GM21423 (cell line): ENCODE measurements around the gene MAD1L1.
"Not testable (repeated sequence)": the region's sequence is repeated elsewhere in the genome, so short reads cannot be mapped to it uniquely, and the experiment has no call there.

Experiments used
- ATAC-seq: cut with Tn5 transposase; IDR thresholded peaks from one replicate; pipeline ENCODE4 v1.9.1; 2021; ENCODE audit warnings: mild to moderate bottlenecking, moderate library complexity; ENCODE audit not compliant: unreplicated experiment

Gene MAD1L1

DNA sequence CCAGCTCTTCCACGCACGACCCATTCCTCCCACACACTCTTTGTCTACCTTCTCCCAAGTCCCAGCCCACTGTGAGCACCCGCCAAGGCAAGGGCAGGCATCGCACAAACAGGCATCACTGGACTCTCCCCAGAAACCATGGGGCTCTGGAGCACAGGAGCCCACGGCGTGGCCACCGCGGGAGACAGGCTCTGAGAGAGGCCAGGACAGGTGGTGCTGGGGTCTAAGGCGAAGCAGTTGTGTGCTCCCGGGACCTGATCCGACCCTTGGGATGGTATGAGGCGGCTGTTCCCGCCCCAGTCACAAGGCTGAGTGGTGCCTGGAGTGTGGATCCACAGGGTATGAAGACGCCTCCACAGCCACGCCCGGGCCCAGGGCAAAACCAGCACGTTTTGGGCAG lies 156.9 kb downstream of the MAD1L1 start:
- no peak for ATAC-seq

DNA sequence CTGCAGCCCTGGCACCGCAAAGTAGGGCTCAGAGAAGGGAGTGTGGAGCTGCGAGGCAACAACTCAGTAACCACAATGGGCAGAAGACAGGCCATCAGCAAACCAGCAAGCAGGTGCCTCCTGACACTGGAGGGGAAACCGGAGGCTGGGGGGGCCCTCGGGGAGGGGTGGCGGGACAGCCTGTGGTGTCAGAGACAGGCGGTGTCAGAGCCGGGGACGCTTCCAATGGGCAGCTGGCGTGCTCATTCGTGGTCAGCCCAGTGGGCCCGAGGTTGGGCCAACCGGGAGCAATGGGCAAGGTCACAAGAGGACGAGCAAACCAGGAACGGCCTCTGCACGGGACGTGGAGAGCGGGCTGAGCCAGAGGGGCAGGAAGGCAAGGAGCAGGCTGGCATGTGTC lies 158.1 kb downstream of the MAD1L1 start:
- no peak for ATAC-seq

DNA sequence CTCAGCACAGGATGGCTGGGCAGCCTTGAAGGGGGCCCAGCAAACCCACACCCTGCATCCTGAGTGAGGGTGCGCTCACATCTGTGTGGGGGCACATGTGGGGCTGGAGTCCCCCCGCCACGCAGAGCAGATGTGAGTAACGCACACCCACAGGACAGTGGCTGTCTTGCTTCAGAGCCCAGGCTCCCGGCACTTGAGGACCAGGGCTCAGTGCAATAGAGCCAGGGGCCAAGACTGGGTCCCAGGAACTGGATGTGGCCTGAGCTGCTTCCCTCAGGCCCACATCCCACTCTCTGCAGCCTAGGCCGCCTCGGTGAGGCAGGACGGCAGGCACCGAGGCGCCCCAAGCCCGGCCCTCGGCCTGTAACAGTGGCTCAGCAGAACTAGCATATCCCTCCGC lies 159.9 kb downstream of the MAD1L1 start:
- no peak for ATAC-seq

DNA sequence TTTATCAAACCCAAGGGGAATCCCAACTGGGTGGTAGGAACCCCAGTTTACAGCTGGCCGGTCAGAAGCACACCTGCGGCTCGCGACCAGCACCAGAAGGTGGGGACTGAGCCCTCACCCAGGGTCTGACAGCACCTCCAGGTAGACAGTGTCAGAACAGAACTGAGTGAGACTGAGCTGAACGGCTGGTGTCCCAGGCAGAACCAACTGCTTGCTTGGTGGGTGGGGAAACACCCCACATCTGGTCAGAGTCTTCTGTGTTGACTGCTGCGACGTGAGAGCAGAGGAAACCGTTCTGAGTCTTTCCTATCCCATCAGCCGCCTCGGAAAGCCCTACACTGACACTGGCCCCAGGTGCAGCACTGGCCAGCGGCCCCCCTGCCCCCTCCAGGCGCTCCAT lies 160.7 kb downstream of the MAD1L1 start:
- ATAC-seq: peak; percentile 77

DNA sequence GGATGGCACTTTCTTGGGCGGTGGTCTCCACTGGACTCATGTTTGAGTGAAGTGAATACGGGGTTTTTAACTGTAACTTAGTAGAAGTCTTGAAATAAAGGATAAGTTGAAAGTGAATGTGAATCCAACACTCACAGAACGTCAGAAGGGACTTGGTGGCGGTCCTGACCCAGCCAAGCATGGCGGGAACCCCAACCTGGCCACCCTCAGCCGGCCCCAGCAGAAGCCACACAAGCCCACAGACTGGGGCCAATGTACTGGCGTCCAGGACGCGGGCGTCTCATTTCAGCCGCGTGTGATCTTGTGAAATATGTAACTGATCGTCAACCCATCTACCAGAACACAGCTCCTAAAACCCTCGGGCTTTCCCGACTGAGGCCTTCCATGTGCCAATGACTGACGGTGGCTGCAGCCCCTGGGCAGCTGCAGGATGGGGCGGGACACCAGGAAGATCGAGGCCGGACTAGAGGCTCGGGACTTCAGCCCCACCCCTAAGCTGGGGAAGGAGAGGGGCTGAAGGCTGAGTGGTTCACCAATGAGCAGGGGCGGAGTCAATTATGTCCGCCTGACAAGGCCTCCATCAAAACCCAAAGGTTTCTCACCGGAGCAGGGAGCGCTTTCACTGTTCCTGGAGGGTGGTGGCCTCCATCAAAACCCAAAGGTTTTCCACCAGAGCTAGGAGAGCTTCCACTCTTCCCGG lies 161.5 kb downstream of the MAD1L1 start:
- no peak for ATAC-seq

DNA sequence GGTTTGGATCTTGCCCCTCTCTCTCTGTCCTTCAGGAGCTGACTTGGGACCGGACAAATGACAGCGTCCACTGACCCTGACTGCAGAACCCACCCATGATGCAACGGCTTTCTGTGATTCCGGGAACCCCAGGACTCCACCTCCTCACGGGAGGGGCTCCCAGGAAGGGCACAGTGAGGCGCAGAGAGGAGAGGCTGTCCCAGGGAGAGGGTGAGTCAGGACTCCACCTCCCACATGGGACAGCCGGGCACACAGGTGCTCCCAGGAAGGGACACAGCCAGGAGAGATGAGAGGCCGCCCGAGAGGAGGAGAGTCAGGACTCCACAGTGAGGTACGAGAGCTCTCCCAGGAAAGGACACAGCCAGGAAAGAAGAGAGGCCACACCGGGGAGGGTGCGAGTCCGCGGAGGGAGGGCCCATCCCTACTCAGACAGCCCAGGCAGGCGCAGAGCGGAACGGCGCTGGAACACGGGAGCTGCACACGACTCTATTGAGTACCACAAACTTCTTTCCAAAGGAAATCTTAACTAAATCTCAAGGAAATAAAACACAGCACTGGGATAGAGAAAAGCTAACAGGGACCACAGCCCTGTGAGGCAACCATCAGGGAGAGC lies 162.5 kb downstream of the MAD1L1 start:
- no peak for ATAC-seq

DNA sequence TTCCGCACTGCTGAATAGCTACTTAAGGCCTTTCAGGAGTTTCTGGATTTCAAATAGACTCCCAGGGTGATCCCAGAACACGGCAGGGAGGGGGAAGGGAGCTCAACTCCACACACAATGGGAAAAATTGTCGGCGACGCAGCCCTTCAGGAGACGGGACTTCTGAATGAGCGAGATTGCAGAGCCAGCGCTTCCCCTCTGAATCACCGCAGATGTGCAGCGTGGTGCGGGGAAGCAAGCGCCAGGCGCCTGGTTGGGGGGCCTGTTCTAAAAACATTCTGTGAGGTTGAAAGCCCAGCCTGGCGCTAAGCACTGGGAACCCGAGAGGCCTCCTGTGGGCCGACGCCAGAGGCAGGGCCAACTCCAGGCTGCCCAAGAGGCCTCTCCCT lies 163.3 kb downstream of the MAD1L1 start:
- ATAC-seq: no peak

DNA sequence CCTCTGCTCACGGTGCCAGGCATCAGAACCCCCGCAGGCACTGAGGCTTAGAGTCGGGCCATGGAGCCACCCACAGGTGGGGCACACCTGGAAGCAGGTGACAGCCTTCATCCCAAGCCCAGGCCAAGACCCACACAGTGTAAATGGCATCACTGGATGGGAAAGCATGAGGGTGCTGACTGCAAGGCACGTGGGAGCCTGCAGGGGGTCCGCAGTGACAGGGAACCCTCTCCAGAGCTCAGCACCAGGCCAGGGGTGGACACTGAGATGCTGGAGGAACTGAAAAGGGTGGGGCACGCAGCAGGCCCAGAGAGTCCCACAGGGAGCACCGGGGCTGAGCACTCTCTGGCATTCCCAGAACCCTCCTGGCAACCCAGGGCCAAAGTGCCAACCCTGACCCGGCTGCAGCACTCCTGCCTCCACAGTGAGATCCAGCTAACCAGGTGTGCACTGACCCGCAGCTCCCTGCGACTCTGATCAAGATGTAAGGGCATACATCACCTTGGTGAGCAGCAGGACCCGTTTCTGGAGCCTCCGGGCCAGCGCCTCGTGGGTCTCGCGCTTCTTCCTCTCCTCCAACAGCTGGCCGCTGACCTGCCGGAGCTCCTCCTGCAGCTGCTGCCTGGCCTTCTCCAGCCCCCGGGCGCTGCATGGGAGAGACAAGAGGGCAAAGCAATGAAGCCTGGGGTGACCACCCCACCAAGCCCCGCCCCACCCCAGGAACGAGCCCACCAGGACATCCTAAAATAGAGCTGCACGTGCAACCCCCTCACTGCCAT lies 163.9 kb downstream of the MAD1L1 start:
- ATAC-seq: no peak

DNA sequence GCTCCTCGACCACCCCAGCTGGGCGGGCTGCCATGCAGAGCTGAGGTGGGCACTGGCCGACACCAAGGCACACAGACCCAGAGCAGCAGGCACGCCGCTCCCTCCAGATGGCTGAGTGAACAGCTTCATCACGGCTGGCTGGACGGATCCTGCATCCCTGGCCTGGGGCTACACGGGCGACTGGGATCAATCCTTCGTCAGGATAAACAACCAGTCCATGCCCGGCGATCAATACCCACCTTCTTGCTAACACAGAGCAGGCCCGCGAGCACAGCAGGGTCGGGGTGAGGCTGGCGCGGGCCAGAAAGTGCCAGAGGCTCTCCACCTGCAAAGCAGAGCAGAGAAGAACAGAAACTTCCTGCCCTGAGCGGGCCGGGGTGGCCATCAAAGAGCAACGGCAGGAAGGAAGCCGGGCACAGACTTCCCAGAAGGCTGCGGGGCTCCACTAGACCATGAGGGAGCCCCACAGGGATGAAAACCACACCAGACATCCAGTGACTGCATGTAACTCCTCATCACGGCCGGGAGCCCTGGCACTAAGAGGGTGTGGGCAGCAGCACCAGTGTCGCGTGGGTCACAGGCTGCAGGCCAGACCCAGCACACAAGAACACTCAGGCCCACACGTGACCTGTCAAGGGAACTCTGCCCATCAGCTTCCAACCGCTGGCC lies 166.4 kb downstream of the MAD1L1 start:
- ATAC-seq: no peak

DNA sequence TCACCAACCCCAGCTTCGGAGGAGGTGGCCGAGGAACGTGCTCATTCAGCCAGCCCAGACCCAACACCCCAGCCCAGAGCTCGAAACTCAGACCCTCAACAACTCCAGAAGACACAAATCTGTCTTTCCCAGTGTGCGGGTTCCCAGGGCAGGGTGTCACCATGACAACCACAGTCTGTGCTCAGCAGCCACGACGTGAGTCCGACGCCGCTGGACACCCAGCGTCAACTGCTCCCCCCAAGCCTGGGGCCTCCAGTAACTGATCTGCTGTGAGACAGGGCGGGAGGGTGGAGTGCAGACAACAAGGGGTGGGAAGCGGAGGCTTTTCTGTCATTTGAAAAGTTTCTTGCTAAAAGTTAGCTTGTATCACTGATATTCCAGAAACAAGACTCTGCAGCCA lies 167.2 kb downstream of the MAD1L1 start:
- no peak for ATAC-seq

DNA sequence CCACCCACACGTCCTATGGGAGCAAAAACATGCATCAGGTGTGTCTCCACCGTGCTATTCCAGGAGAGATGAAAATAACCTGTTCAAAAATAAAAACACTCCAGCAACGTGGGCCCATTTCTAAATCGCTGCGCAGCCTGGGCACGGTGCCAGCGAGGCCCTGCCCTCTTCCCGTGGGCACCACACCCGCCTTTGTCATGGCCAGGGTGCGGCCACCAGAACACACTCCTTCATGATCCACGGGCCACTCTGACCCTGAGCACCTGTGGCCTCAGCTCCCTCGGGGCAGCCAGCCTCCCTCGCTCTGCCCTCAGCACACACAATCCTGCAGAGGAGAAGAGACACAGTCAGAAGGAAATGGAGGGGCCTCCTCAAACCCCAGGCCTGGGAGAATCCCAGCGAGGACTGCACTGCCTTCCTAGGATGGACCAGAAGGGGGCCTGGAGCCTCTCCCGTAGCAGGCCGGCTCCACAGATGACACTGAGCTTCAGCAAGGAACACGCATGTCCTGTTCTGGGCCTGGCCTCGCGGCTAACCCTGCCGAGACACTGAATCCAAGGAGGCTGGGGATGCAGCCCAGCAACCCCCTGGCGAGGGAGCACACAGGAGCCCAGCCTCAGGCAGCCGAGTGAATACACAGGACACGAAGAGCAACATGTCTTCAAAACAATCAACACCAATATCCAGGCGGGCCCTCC lies 169.0 kb downstream of the MAD1L1 start:
- ATAC-seq: no peak

DNA sequence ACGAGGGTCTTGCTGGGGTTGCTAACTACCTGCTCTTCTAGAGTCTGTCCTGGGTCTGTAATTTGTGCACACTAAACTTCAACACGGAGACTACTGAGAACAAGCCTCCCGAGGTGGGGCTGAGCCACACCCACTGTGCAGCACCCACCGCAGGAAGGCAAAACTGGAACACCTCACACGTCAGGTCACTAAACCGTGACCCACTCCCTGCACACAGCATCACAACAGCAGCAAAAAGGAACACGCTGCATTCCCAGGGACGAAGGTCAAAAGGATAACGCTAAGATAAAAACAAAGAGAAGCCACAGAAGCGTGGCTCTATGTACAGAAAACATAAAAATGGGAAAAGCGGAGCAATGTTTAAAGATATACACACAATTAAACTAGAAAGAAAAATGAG lies 170.1 kb downstream of the MAD1L1 start:
- ATAC-seq: no peak

DNA sequence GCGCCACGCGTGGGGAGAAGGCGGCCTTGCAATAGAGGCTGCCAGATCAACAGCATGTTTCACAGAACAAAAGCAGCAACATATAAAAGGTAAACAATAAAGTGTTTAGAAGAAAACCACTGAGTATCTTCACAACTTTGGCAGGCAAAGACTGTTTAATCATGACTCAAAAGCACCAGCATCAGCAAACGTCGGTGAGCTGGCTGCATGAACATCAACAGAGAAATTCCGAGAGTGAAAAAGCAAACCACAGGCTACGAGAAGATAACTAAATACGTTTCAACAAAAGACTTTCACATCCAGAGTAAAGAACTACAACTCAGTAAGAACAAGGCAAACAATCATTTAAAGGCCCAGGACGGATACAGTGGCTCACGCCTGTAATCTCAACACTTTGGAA lies 172.0 kb downstream of the MAD1L1 start:
- no peak for ATAC-seq

DNA sequence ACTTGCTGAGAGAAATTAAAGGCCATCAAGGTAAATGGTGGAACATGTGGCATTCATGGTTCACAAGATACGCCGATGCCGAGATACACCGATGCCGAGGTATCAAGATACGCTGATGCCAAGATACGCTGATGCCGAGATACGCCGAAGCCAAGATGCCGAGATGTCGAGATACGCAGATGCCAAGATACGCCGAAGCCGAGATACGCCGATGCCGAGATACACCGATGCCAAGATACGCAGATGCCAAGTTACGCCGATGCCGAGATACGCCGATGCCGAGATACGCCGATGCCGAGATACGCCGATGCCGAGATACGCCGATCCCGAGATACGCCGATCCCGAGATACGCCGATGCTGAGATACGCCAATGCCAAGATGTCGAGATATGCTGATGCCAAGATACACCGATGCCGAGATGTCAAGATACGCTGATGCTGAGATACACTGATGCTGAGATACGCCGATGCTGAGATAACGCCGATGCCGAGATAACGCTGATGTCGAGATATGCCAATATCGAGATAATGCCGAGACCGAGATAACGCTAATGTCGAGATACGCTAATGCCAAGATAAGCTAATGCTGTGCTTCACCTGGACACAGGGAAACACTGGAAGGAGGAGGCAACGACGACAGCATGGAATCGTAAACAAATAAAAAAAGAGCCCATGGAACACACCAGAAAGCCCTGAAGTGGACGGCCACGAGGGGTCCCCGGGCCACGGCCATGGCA lies 172.6 kb downstream of the MAD1L1 start:
- ATAC-seq: no peak

DNA sequence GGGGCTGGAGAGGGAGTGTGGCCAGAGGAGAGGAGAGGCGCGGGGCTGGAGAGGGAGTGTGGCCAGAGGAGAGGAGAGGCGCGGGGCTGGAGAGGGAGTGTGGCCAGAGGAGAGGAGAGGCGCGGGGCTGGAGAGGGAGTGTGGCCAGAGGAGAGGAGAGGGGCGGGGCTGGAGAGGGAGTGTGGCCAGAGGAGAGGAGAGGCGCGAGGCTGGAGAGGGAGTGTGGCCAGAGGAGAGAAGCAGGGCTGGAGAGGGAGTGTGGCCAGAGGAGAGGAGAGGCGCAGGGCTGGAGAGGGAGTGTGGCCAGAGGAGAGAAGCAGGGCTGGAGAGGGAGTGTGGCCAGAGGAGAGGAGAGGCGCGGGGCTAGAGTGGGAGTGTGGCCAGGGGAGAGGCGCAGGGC lies 174.5 kb downstream of the MAD1L1 start:
- not testable (repeated sequence) for ATAC-seq

DNA sequence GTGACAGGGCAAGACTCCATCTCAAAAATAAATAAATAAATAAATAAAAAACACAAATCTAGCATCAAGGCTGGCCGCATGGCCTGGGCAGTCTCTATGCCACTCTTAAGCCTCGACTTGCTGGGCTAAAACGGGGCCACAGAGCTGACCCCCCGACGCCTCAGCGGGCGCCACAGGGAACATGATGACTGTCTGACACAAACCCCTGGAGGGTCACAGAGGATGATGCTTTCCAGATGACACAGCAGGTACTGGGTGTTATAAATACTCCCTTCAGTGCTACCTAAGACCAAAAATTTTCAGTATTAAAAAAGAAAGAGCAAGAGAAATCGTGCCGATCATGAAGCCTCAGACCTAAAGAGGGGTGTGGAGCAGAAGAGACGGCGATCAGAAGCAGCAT lies 176.8 kb downstream of the MAD1L1 start:
- ATAC-seq: no peak

DNA sequence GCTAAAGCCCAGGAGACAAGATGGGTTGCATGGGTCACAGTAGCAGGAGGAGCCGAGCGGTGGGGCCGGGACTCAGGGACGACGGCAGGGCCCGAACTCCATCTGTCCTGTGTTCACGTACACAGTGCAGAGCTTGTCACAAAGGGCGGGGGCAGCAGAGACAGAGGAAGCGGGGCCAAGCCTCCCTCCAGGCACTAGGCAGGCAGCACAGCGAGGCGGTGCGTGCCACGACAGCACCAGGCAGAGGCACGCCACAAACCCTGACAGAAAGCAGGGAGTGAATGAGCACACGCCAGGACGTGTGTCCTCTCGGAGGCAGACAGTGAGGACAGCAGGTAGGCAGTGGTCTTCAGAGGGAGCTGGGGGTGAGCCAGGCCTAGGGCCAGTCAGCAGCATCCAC lies 177.8 kb downstream of the MAD1L1 start:
- no peak for ATAC-seq

DNA sequence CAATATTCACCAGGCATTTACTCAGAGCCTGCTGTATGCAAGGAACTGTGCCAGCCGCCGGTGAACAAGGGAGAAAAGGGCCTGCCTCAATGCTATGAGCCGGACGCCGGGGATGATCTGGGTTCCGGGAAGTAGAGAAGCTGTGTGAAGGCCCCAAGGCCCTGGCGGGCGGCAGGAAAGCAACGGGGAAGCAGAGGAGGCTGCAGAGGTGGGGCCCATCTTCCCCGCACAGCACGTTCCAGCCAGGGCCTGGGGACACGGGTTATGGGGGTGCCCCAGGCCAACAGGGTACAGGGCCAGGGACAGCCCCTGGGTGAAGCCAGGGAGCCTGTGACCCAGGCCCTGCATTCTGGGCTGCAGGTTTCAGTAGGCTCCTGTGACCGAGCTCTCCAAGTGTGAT lies 179.3 kb downstream of the MAD1L1 start:
- no peak for ATAC-seq

DNA sequence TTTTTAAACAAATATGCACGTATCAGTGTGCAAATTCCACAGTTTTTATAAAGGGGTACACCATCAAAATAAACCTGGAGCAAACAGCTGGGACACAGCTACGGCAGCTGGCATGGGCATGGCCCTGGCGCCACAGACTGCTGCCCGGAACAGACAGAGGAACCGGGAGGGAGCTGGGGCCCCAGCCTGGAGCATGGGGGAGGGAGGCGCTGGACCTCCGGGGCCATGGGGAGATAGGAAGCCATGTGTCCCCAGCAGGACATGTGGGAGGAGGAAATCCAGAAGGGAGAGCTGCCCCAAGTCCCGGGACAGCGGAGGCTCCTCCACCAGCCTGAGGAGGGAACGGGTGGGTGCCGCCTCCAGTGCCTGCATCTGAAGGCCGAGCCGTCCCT lies 180.1 kb downstream of the MAD1L1 start:
- ATAC-seq: no peak
